Dedifferentiated amniotic fluid mesenchymal stem cell (primary cell): ENCODE data around the gene C9orf78.

Source experiments
- DNase-seq: peaks from one replicate; pipeline ENCODE4 v3.0.0-alpha.2; 2016; ENCODE audit errors: extremely low spot score

Gene C9orf78

DNA sequence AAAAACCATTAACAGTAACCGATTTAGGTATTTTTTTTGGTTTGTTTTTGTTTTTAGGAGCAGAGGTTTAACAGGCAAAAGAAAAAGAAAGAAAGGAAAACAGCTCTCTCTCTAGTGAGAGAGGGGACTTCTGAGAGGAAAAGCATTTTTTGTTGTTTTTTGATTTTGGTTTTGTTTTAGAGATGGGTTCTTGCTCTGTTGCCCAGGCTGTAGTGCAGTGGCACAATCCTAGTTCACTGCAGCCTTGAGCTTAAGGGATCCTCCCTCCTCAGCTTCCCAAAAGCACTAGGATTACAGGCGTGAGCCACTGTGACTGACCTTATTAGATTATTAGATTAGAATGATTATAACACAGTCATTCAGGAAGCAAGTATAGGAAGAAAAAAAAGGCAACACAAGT lies 10.3 kb upstream of the C9orf78 start:
- DNase-seq, result no peak

DNA sequence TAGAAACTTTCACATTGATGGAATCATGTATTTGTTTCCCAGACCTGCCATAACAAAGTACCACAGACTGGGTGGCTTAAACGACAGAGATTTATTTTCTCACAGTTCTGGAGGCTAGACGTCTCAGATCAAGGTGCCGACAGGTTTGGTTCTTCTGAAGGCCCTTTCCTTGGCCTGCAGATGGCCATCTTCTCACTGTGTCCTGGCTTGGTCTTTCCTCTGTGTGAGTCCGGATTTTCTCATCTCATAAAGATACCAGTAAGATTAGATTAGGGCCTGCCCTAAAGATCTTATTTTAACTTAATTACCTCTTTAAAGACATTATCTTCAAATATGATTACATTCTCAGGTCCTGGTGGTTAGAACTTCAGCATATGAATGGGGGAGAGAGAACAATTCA lies 6.0 kb upstream of the C9orf78 start:
- no peak for DNase-seq

- DNase-seq, result no peak
Measured at GRCh38 chr9:129840034-129840433, 5.0 kb upstream of the C9orf78 start.

DNA sequence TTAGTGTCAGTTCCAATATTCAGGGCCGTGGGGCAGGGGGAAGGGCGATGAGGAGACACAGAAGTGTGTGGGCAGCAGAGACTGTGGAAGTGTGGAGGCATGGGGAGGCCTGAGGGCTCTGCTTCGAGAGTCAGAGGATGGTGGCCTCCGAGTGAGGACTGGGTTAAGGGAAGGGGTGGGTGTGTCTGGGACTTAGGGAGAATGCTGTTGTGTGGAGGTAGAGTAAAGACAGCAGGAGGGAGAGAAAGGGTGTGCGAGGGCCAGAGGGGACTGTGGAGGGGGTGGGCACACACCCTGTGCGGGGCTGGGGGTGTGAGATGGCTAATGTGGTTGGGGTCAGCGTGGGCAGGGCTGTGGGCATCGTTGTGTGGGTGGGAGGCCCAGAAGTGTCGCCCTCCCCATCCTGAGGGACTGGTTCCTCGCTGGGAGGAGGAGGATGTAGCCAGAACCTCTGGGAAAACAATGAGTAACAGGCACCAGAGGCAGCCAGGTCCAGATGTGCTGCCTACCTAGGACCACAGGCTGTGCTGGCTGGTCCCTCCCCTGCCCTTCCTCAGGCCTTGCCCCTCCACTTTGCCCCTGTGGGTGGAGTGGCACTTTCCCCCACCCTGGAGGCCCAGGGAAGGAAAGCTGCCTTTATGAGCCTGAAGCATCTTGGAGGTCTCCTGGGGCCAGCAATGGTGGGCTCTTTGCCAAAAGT lies 4.4 kb upstream of the C9orf78 start:
- no peak for DNase-seq

DNA sequence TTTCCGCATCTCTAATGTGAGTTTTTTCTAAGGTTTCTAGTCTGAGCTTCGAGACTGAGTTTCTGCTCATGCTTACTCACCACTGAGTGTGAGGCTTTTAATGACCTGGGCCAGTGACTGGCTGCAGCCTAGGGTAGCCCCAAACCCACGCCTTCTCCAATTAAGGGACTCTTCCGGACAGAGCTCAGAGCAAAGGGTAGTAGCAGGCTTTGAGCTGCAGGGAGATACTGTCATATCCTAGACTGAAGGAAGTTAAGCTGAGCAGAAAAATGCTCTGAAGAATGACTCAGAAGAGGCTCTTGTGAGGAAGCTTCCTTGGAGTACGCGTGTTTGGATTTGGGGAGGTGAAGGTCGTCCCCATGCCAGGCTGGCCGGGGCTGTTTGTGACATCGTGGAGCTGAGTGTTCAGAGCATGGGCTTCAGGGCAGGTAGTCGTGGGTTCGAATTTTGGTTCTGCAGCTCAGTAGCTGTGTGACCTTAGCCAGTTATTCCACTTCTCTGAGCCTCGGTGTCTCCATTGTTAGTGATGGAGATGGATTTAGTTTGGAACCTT lies 3.7 kb upstream of the C9orf78 start:
- DNase-seq, result peak; percentile 81

- DNase-seq, result no peak
Measured at GRCh38 chr9:129836311-129837007, 1.4 kb upstream of the C9orf78 start.

DNA sequence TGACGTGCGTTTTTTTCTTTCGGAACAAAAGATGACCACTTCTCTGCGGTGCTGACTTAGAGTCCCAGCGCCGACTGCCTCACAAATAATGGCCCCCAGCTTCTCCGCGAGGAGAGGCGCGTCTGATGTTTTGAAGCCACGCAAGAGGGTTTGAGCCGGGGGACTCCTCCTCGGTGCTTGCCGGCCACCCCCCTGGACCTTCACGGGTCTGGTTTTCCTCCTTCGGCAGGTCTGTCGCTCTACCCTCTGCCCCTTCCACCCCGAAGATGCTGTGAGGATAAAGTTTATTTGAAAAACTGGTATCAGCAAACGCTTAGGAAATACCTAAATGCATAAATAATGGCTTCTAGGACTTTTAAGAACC lies 767 bp upstream of the C9orf78 start:
- peak; percentile 29 for DNase-seq

DNA sequence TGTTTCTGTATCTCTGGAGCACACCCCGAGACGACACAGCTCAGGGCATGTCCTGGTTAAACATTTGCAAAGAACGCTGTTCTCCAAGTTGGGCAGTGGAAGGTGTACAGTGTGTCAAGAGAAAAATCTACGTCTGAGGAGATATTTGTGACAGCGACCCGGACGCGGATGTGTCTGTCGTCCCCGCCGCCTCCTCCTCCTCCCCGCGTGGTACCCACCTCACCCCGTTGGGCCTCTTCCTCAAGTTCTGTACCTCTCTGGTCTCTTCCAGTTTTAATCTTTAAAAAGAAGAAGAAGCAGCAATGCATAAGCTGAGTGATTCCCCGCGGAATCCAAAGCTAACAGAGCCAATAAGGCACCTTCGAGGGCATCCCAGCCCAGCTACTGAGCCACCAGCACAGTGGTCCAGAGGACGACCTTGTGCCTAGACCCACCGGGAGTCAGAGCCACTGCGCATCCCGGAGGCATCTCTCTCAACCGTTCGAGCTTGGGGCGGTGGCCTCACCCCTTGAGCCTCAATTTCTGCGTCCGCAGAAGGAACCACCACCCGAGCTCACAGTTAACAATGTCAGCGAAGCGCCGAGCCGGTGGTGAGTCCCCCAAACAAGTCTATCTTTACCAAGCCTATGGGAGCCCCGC lies 467 bp downstream of the C9orf78 start:
- no peak for DNase-seq

DNA sequence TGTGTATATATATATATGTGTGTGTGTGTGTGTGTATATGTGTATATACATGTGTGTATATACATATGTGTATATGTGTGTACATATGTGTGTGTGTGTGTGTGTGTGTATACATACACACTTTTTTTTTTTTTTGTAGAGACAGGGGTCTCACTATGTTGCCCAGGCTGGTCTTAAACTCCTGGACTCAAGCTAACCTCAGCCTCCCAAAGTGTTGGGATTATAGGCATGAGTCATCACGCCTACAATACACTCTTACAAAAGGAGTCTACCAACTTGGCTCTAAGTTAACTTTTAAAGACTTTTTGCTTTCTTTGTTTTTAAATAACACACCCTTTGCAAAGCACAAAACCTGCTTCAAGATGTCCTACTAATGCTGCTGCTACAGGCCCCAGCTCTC lies 2.1 kb downstream of the C9orf78 start:
- no peak for DNase-seq

DNA sequence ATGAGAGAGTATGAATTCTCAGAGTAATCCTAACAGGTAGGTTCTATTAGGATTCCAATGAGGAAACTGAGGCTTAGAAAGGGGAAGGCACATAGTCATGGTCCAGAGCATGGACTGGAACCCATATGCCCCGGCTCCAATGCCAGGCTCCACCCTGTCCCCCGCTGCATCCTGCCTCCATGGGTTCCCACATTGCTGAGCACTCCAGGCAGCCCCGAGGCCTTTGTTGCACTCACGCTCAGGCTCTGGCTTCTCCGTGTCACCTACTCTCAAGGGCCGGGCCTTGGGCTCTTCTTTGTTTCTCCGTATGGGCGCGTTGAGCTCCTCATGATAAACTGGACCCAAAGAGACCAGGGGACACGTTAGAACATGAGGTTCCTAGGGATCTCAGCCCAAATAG lies 6.1 kb downstream of the C9orf78 start:
- no peak for DNase-seq

- no peak for DNase-seq
Measured at GRCh38 chr9:129828051-129828450, 7.0 kb downstream of the C9orf78 start.

- DNase-seq, result no peak
Measured at GRCh38 chr9:129826759-129827158, 8.3 kb downstream of the C9orf78 start.

GRCh38 chr9:129826344-129826743 lies 8.7 kb downstream of the C9orf78 start:
- DNase-seq, result no peak

DNA sequence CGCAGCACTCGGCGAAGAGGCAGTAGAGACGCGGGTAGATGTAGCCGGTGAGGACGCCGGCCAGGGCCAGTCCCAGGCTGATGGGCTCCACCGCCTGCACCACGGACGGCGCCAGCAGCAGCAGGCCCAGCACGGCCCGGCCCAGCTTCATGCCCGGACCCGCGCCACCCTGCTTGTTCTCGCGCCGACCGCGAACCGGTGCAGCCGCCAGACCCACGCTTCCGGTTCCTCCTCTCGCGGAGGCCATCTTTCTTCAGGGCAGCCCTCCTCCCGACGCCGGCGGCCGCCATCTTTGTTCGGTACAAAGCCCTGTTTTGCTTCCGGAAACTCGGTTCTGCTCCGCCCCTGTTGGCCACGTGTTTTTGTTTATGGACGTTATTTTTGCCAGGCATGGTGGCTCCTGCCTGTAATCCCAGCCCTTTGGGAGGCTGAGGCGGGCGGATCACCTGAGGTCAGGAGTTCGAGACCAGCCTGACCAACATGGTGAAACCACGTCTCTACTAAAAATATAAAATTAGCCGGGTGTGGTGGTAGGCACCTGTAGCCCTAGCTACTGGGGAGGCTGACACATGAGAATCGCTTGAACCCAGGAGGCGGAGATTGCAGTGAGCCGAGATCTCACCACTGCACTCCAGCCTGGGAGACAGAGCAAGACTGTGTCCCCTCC lies 11.0 kb downstream of the C9orf78 start, which contains the start of gene TOR1A:
TSS of gene TOR1A (minus strand) at position 202 of the 667 bp plus-strand sequence. CDS start at position 151, 51 bp downstream.
- peak; percentile 91 for DNase-seq

DNA sequence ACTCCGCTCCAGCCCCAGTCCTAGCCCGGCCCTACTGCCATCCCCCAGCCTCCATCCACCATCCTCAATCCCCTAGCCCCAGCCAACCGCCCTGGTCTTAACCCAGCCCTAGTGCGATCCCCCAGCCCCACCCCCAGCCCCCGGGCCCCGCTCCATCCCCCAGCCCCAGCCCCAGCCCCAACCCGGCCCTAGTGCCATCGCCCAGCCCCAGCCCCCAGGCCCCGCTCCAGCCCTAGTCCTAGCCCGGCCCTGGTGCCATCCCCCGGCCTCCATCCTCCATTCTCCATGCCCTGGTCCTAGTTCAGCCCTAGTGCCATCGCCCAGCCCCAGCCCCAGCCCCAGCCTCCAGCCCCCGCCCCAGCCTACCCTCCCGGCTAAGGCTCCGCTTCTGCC lies 11.5 kb downstream of the C9orf78 start:
- DNase-seq, result no peak

DNA sequence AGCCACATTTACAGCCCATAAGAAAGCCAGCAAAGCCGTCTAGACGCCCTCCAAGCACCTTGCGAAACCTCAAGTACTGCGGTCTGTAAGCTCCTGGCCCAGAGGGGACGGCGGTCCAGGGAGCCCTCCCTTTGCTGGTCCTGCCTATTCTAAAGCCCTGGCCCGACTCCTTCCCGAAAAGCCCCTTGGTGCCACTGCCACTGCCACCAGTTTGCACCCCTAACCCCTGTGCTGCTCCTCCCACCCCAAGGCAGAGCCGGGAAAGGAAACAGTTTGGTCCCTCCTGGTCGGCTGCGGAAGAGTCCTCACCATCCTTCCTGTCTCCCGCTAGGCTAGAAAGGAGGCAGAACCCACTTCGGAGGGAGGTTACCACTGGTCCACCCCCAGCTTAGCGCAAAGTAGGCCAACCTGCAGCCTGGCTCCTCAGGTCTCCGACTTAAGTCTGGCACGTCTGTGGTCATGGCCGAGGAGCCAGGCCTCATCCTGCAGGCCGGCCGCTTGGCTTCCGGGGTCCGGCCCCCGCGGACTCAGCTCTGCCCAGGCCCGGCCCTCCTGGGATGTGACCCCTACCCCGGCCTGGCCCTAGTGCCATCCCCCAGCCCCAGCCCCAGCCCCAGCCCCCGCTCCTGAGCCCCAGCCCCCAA lies 12.1 kb downstream of the C9orf78 start:
- DNase-seq, result no peak

GRCh38 chr9:129816501-129817435 lies 18.3 kb downstream of the C9orf78 start:
- no peak for DNase-seq

GRCh38 chr9:129815278-129815677 lies 19.8 kb downstream of the C9orf78 start:
- DNase-seq, result no peak

DNA sequence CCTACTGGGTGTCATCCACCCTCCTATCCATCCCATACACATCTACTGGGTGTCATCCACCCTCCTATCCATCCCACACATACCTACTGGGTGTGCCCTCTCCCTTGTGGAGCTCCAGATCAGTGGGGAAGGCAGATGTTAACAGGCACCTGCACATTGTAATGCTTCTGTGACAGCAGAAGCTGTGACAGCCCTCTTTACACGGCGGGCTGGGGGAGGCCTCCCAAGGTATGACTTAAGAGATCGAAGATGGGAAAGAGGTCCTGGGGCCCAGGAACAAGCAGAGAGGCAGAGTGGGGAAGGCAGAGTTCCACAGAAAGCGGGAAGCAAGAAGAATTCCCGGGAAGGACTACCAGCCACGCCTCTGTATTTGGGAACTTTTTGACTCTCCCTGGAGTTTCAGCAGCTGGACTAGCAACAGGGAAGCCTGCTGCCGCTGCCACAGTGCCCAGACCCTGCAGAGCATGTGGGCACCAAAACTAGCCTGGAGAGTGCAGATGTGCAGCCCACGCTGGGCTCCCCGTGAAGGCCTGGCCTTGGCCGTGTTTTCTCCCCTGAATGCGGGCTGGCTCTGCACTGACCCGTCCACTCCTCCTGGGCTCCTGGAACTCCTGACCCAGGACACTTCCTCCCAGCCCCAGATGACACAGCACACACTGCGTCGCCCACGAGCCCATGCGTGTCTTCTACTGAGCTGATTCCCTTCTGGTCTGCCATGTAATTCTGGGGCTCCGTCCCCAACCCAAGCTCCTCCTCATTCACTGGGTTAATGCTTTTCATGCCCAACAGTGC lies 20.4 kb downstream of the C9orf78 start:
- no peak for DNase-seq

GRCh38 chr9:129813661-129814060 lies 21.4 kb downstream of the C9orf78 start:
- no peak for DNase-seq
